ENCODE measurements around the gene TTC23L.

DNA sequence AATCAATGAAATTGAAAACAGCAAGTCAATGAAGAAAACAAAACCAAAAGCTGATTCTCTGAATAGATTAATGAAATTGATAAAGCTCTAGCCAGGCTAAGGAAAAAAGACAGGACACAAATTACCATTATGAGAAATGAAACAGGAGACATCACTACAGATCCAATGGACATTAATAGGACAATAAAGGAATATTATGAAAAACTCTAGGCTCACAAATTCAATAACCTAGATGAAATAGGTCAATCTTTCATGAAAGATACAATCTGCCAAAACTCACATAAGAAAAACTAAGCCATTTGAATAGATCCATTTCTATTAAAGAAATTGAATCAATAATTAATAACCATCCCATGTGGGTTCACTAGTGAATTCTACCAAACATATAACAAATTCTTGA, 37.3 kb downstream of the TTC23L start:
- TF ChIP-seq POLR2A (IDR thresholded peaks at IDR 0.05) (no peak), POLR2AphosphoS5 (IDR thresholded peaks at IDR 0.05) (no peak)
- TF ChIP-seq, protein P1, sequence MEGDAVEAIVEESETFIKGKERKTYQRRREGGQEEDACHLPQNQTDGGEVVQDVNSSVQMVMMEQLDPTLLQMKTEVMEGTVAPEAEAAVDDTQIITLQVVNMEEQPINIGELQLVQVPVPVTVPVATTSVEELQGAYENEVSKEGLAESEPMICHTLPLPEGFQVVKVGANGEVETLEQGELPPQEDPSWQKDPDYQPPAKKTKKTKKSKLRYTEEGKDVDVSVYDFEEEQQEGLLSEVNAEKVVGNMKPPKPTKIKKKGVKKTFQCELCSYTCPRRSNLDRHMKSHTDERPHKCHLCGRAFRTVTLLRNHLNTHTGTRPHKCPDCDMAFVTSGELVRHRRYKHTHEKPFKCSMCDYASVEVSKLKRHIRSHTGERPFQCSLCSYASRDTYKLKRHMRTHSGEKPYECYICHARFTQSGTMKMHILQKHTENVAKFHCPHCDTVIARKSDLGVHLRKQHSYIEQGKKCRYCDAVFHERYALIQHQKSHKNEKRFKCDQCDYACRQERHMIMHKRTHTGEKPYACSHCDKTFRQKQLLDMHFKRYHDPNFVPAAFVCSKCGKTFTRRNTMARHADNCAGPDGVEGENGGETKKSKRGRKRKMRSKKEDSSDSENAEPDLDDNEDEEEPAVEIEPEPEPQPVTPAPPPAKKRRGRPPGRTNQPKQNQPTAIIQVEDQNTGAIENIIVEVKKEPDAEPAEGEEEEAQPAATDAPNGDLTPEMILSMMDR (IDR thresholded peaks at IDR 0.05), result no peak

Measured in prostate gland (tissue), 2 donors.